HCT116 (cell line): ENCODE data around the gene PLA2G2C. TPM values are rescaled to one million over a fixed set of nuclear protein-coding genes. Genes with fewer than 3 reads are reported as not detected.

Experiments used
- ATAC-seq: fragments of 200-7000 bp; cut with Tn5 transposase; 2 replicates; pipeline ENCODE4 v1.9.1; 2020; ENCODE audit warnings: mild to moderate bottlenecking, moderate library complexity
- BruUV-seq: library from RNA; stranded (reverse); fragments of 400-500 nt; replicated peaks from 2 replicates; lab custom pipeline; 2021; lab: Mats Ljungman, UMichigan
- CTCF ChIA-PET: fragments of 300-600 bp; sonication (Branson Sonifier 250); formaldehyde crosslinking; loops from one replicate; lab custom pipeline; 2021; ENCODE audit warnings: antibody characterized with exemption; lab: Charles Lee
- POLR2A ChIA-PET: fragments of 300-600, 350-600 bp; sonication (Branson Sonifier 250); formaldehyde crosslinking; loops from one replicate; lab custom pipeline; 2021; ENCODE audit warnings: antibody characterized with exemption; lab: Charles Lee
- RAD21 ChIA-PET, 2 experiments: fragments of 300-600 bp; sonication (Branson Sonifier 250); formaldehyde crosslinking; loops; one replicate each; lab custom pipeline; 2023; ENCODE audit warnings: low total read pairs in 2 of 2; ENCODE audit not compliant: uncharacterized antibody in 2 of 2, unreplicated experiment in 2 of 2, low non-redundant PET in 1 of 2; lab: Charles Lee
- DNase-seq: peaks from one replicate; pipeline ENCODE4 v3.0.0-alpha.2; 2010; ENCODE audit warnings: low read depth, low spot score
- H2AFZ ChIP-seq: fragments of 200-600 bp; shearing (Covaris generic), sonication (generic); 2 replicates; pipeline ENCODE4 v1.6.1; 2017; ENCODE audit warnings: low read depth, mixed run types, mixed read lengths, antibody characterized with exemption, low read length; ENCODE audit not compliant: poor library complexity, severe bottlenecking
- H3K27ac ChIP-seq: 2 replicates; pipeline ENCODE4 v1.5.1; 2012; ENCODE audit warnings: low read depth, low read length
- H3K27me3 ChIP-seq: fragments of 200-600 bp; sonication (generic); 2 replicates; pipeline ENCODE4 v1.6.1; 2016; ENCODE audit warnings: mixed run types, low read length, mixed read lengths; ENCODE audit not compliant: insufficient read depth
- H3K36me3 ChIP-seq, 2 experiments: fragments of 200-500 bp in 1 of 2; fragments of 200-600 bp in 1 of 2; sonication (Bioruptor generic) in 1 of 2; sonication (generic) in 1 of 2; 2 replicates each; pipeline versions ENCODE4 v1.5.1 to v1.6.1; 2014 to 2016; ENCODE audit warnings: low read length in 2 of 2, inconsistent platforms in 1 of 2, mixed read lengths in 1 of 2, mixed run types in 1 of 2; ENCODE audit not compliant: insufficient read depth in 2 of 2, control insufficient read depth in 1 of 2
- H3K4me1 ChIP-seq, 2 experiments: fragments of 200-600 bp in 1 of 2; sonication (generic) in 1 of 2; 2 replicates each; pipeline versions ENCODE4 v1.5.1 to v1.6.1; 2012 to 2017; ENCODE audit warnings: low read length in 2 of 2, inconsistent platforms in 1 of 2, mild to moderate bottlenecking in 1 of 2, mixed read lengths in 1 of 2, mixed run types in 1 of 2, moderate library complexity in 1 of 2; ENCODE audit not compliant: insufficient read depth in 2 of 2, control insufficient read depth in 1 of 2
- H3K4me2 ChIP-seq: fragments of 200-600 bp; sonication (generic); 2 replicates; pipeline ENCODE4 v1.6.1; 2017; ENCODE audit warnings: mixed run types, low read length, mixed read lengths
- H3K4me3 ChIP-seq, 2 experiments: fragments of 200-600 bp in 1 of 2; sonication (generic) in 1 of 2; replicated peaks in 1 of 2; 2 replicates each; pipeline ENCODE4 v1.5.1; 2011 to 2016; ENCODE audit warnings: low read length in 2 of 2, control low read depth in 1 of 2, low read depth in 1 of 2, mild to moderate bottlenecking in 1 of 2, mixed read lengths in 1 of 2, mixed run types in 1 of 2
- H3K79me2 ChIP-seq: fragments of 200-600 bp; sonication (generic); 2 replicates; pipeline ENCODE4 v1.6.1; 2017; ENCODE audit warnings: mild to moderate bottlenecking, mixed run types, low read length, moderate library complexity, mixed read lengths; ENCODE audit not compliant: insufficient read depth
- H3K9ac ChIP-seq: fragments of 200-600 bp; sonication (generic); 2 replicates; pipeline ENCODE4 v1.6.1; 2016; ENCODE audit warnings: low read length, mixed read lengths
- H3K9me2 ChIP-seq: fragments of 200-600 bp; sonication (generic), shearing (Covaris generic); 2 replicates; pipeline ENCODE4 v1.6.1; 2017; ENCODE audit warnings: mixed run types, mild to moderate bottlenecking, moderate library complexity; ENCODE audit not compliant: insufficient read depth
- H3K9me3 ChIP-seq, 2 experiments: fragments of 200-500 bp in 1 of 2; fragments of 200-600 bp in 1 of 2; sonication (Bioruptor generic) in 1 of 2; sonication (generic) in 1 of 2; 2 replicates each; pipeline ENCODE4 v1.6.1; 2014 to 2017; ENCODE audit warnings: low read length in 2 of 2, mixed read lengths in 2 of 2, inconsistent platforms in 1 of 2, low read depth in 1 of 2, mild to moderate bottlenecking in 1 of 2, mixed run types in 1 of 2, moderate library complexity in 1 of 2; ENCODE audit not compliant: control insufficient read depth in 1 of 2, insufficient read depth in 1 of 2
- H4K20me1 ChIP-seq: fragments of 200-600 bp; sonication (generic), shearing (Covaris generic); 2 replicates; pipeline ENCODE4 v1.6.1; 2017; ENCODE audit warnings: mixed run types, mild to moderate bottlenecking, moderate library complexity; ENCODE audit not compliant: insufficient read depth
- CBX3 ChIP-seq: IDR thresholded peaks from 2 replicates; pipeline ENCODE4 v1.6.1; 2012; ENCODE audit warnings: low read depth
- POLR2A ChIP-seq: IDR thresholded peaks from 2 replicates; pipeline ENCODE4 v1.7.0; 2011; ENCODE audit warnings: borderline replicate concordance; ENCODE audit not compliant: insufficient read depth, insufficient read length; ENCODE audit errors: extremely low read depth
- RAD21 ChIP-seq: IDR thresholded peaks from 2 replicates; pipeline ENCODE4 v1.6.1; 2012; ENCODE audit warnings: low read depth, mild to moderate bottlenecking
- SP1 ChIP-seq: IDR thresholded peaks from 2 replicates; pipeline ENCODE4 v1.6.1; 2012; ENCODE audit warnings: low read depth
- TCF7L2 ChIP-seq: IDR thresholded peaks from 2 replicates; pipeline ENCODE4 v1.7.0; 2011; ENCODE audit warnings: borderline replicate concordance, inconsistent platforms; ENCODE audit not compliant: insufficient read depth, insufficient read length; ENCODE audit errors: extremely low read depth
- ZFX ChIP-seq: fragments of 450-650 bp; IDR thresholded peaks from 2 replicates; pipeline ENCODE4 v1.6.1; 2017
- intact Hi-C: fragments of 100-400 bp; cut with micrococcal nuclease; formaldehyde crosslinking; loops from 2 replicates; pipeline ENCODE4 v1.10.0; 2022
- total RNA-seq: library from RNA; stranded (reverse); gene quantifications from one replicate; pipeline ENCODE4 v1.2.1, GENCODE V29; 2021; ENCODE audit not compliant: unreplicated experiment

PLA2G2C gene
- total RNA-seq, 1 experiment from 2014 or later, result not detected

DNA sequence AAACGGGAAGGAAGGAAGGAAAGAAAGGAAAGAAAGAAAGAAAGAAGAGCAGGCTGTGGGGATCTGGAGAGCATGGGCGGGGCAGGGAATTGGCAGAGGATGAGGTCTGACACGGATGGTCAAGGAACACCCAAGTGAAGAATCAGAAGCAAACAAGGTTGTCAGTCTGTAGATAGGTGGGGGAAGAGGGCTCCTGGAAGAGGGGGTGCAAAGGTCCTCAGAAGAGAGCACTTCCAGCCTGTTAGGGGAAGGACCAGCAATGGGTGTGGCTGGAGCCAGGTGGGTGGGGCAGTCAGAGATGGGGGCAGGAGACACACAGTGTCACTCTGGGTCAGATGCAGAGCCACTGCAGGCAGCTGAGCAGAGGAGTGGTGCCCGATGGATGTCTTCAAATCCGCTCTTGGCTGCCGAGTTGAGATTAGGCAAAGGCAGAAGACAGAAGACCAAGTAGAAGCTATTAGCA lies 11.0 kb upstream of the PLA2G2C start:
- TF ChIP-seq POLR2A, result no peak
- ATAC-seq (no peak), DNase-seq (no peak)
- RAD21 ChIA-PET, result no interaction called here
- no peak overlapping the region for H3K27ac ChIP-seq
- H3K4me2 ChIP-seq, result no peak overlapping the region
- H3K36me3 ChIP-seq, result no peaks in the 10 kb centered on the region
- no peak overlapping the region for H2AFZ ChIP-seq
- H3K4me3 ChIP-seq, result no peak overlapping the region
- intact Hi-C loops, result no loop called here
- H4K20me1 ChIP-seq, result no peaks in the 10 kb centered on the region
- H3K27me3 ChIP-seq, result peaks cover 12% of the 10 kb centered on the region; the same call in 1 of the 2 replicates
- no TSS peak for BruUV-seq
- H3K9ac ChIP-seq, result no peak overlapping the region
- peaks cover 0 to 3% of the 10 kb centered on the region in 2 experiments; a peak in 1 of 4 replicates for H3K4me1 ChIP-seq
- CTCF ChIA-PET, result no interaction called here
- H3K79me2 ChIP-seq, result no peaks in the 10 kb centered on the region
- POLR2A ChIA-PET, result no interaction called here
- no peaks in the 10 kb centered on the region for H3K9me3 ChIP-seq
- H3K9me2 ChIP-seq, result no peaks in the 10 kb centered on the region

DNA sequence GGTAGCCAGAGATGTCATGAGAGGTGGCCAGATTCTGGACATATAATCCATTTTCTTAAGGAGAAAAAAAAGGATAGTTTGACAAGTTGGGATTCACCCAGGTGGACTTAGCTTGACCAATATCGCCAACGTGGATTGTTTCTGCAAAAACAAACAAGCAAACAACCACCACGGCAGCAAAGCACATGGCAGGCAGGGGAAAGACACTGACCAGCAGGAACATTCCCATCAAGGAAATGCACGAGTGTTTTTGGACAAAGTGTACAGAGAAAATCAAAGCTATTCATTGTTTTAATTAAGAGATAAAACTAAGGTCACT lies 9.1 kb upstream of the PLA2G2C start:
- no peak overlapping the region for H3K4me3 ChIP-seq
- peak overlapping the region; percentile 48; the same call in 1 of the 2 replicates for H3K4me2 ChIP-seq
- TF ChIP-seq RAD21, result no peak
- no peak for TF ChIP-seq TCF7L2
- TF ChIP-seq ZFX, result no peak
- no peak for TF ChIP-seq SP1
- TF ChIP-seq CBX3, result 0 out of 2 replicates have a peak, but pooled peaks have one; percentile 8
- no TSS peak for BruUV-seq
- ChIA-PET RAD21 (no interaction called here), POLR2A (no interaction called here), CTCF (interaction anchor here (1.0 to 3.3 kb wide), 5 partner anchors 32 to 534 kb away, joined by 3 to 13 read pairs (median 3); no protein-coding TSS in a partner anchor)
- no peaks in the 10 kb centered on the region for H3K36me3 ChIP-seq
- DNase-seq (no peak), ATAC-seq (0 out of 2 replicates have a peak, but pooled peaks have one; percentile 10)
- H3K9me2 ChIP-seq, result no peaks in the 10 kb centered on the region
- H4K20me1 ChIP-seq, result no peaks in the 10 kb centered on the region
- no peaks in the 10 kb centered on the region for H3K79me2 ChIP-seq
- H3K4me1 ChIP-seq, result peaks cover 0 to 3% of the 10 kb centered on the region in 2 experiments; a peak in 1 of 4 replicates
- H3K9me3 ChIP-seq, result no peaks in the 10 kb centered on the region
- H2AFZ ChIP-seq, result no peak overlapping the region
- no peak overlapping the region for H3K9ac ChIP-seq
- H3K27me3 ChIP-seq, result peaks cover 20% of the 10 kb centered on the region; the same call in 1 of the 2 replicates
- intact Hi-C loops, result loop anchor here (1.0 to 2.0 kb wide), 4 partner anchors 30 to 277 kb away; no protein-coding TSS in a partner anchor
- H3K27ac ChIP-seq, result no peak overlapping the region
